SU-DHL-6 (cell line): ENCODE results near the gene YPEL1.

Experiments
- EZH2phosphoT487 ChIP-seq: fragments of 200-600 bp; sonication (generic), shearing (Covaris generic); conservative IDR thresholded peaks from 2 replicates; pipeline ENCODE4 v1.6.1; 2018; ENCODE audit warnings: mild to moderate bottlenecking, antibody characterized with exemption, low read length, moderate library complexity, mixed read lengths
- TF ChIP-seq, protein P1 (sequence below): fragments of 200-600 bp; sonication (generic); IDR thresholded peaks from one replicate; pipeline ENCODE4 v1.5.1; 2017; ENCODE audit warnings: antibody characterized with exemption, mild to moderate bottlenecking, low read length, moderate library complexity; ENCODE audit not compliant: insufficient read depth, poor library complexity, severe bottlenecking

DNA sequence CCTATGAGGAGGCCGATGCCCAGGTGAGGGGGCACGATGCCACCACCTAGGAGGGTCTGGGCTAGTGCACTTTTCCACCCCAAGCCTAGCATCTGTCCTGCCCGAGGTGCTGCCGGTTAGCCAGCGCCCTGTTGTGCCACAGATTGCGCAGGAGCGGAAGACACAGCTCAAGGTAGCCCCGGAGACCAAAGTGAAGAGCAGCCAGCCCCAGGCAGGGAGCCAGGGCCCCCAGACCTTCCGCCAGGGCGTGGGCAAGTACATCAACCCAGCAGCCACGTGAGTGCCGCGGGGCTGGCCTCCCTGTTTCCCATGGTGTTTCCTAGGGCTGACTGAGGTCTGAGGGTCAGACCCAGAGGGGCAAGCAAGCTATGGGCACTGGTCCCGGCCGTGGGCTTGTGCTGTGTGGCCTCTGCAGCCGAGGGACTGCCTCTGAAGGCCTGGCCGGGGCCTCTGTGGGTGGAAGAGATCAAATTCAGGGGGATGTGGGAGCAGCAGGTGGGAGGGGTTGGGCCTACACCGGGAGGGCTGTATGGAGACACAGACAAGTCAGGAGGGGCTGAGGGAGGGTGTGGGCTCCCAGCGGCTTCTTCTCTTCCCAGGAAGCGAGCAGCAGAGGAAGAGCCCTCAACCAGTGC, 40.7 kb downstream of the YPEL1 start:
- TF ChIP-seq, protein P1, sequence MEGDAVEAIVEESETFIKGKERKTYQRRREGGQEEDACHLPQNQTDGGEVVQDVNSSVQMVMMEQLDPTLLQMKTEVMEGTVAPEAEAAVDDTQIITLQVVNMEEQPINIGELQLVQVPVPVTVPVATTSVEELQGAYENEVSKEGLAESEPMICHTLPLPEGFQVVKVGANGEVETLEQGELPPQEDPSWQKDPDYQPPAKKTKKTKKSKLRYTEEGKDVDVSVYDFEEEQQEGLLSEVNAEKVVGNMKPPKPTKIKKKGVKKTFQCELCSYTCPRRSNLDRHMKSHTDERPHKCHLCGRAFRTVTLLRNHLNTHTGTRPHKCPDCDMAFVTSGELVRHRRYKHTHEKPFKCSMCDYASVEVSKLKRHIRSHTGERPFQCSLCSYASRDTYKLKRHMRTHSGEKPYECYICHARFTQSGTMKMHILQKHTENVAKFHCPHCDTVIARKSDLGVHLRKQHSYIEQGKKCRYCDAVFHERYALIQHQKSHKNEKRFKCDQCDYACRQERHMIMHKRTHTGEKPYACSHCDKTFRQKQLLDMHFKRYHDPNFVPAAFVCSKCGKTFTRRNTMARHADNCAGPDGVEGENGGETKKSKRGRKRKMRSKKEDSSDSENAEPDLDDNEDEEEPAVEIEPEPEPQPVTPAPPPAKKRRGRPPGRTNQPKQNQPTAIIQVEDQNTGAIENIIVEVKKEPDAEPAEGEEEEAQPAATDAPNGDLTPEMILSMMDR: no peak
- no peak for TF ChIP-seq EZH2phosphoT487
